Stimulated activated CD4-positive, alpha-beta T cell treated with anti-CD3 and anti-CD28 coated beads, Interleukin-2, amount 100 ng/mL, for 24 hours (primary cell): ENCODE results near the gene DOK3.
A peak's percentile ranks its signal among the peaks of the same experiment; 100 is the strongest.

Experiments used
- DNase-seq, 2 donors: peaks; one replicate each; pipeline ENCODE4 v3.0.0-alpha.2; 2020

DOK3 gene, protein sequence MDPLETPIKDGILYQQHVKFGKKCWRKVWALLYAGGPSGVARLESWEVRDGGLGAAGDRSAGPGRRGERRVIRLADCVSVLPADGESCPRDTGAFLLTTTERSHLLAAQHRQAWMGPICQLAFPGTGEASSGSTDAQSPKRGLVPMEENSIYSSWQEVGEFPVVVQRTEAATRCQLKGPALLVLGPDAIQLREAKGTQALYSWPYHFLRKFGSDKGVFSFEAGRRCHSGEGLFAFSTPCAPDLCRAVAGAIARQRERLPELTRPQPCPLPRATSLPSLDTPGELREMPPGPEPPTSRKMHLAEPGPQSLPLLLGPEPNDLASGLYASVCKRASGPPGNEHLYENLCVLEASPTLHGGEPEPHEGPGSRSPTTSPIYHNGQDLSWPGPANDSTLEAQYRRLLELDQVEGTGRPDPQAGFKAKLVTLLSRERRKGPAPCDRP

DNA sequence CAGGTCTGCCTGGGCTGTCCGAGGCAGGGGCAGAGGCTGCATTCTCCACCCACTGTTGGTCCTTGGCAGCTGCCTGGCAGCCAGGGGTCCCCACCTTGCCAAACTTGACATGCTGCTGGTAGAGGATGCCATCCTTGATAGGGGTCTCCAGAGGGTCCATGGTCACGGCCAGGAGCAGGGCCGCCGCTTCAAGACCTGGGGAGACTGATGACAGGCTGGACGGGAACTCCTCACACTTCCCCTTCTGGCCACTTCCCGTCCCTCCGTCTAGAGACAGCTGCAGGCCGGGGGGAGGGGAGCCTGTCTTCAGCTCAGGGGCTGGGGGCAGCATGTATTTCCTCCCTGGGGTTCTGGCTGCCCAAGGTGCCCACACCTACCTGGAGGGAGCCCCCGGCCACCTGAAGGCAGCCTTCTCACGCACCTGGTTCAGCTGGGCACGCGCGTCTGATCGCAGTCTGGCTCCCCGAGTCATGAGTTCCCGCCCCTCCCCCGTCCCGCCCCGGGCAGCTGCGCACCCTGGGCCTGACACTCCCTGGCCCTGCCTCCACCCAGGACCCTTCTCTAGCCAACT, at the start of gene DOK3:
TSS of gene DOK3 (minus strand) at position 446 of the 571 bp plus-strand sequence. CDS start at position 160, 286 bp downstream.
- DNase-seq: peak in 1 of 2 donors; percentile 27

DNA sequence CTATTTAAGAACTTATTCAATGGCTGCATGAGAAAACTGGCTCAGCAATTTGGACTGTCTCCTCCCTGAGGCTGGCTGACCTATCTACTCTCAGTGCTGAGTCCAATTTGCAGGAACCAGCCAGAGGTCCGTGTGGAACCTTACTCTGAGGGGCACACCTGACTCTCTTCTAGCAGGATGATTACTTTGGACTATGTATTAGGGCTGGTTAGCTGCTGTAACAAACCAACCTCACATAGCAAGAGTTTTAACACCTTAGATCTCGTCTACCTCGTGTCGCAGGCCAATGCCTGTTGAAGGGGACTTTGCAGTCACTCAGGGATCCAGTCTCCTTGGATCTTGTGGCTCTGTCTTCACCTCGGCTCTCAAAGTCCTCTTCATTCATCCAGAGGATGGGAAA, 48.2 kb upstream of the DOK3 start:
- DNase-seq: no peak

DNA sequence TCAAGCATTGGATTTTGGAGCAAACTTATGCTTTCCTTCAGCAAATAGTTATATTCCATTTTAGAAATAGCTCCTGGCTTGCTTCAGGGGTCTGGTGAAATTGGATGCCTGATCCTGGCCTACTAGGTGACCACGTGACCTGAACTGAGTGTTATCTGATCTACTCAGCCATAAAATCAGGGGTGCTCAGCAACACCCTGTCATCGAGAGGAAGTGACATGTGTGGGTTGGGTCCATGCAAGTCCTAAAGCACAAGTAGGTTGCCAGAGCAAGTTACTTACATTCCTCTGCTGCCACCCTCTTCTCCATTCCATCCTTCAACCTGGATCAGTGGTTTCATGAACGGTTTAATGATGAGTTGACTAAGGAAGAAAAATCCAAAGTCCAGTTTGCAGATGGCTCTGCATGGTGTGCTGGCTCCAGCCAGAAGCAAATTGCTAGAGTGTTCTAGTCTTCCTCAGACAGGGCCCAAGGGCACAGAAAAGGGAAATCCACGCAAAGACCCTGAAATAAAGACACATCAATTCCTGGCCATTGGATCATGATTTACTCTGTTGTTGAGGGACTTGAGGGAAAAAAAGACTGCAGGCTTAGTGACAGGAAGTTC, 47.5 kb upstream of the DOK3 start:
- no peak for DNase-seq

DNA sequence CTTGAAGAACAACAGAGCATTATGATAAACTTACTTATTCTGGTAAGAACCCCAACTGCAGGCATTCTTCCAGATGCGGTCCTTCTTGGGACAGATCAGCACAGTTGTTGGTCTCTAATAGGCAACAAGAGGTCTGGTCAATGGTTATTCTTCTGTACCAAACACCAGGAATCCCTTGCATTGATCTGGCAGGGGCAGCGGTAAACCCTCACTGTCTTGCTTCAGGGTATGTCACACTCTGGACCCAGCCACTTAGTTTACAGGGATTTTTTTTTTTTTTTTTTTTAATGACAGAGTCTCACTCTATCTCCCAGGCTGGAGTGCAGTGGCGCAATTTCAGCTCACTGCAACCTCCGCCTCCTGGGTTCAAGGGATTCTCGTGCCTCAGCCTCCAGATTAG, 46.0 kb upstream of the DOK3 start:
- DNase-seq: no peak

DNA sequence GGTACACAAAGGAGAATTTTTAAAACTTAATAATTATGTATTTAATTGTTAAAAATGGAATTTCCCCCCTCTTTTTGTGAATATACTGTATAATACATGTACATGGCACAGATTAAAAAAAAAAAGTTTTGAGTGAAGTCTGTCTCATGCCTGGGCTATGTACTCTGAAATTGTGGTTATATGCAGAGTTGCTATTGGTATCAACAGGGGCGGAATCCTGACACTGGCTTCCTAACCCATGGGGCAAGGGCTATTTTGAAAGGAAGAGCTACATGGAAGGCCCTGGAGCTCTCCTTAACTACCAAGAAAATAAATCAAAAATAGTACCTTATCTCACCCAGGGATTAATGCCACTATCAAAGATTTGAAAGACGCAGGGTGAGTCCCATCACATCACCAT, 45.6 kb upstream of the DOK3 start:
- no peak for DNase-seq

DNA sequence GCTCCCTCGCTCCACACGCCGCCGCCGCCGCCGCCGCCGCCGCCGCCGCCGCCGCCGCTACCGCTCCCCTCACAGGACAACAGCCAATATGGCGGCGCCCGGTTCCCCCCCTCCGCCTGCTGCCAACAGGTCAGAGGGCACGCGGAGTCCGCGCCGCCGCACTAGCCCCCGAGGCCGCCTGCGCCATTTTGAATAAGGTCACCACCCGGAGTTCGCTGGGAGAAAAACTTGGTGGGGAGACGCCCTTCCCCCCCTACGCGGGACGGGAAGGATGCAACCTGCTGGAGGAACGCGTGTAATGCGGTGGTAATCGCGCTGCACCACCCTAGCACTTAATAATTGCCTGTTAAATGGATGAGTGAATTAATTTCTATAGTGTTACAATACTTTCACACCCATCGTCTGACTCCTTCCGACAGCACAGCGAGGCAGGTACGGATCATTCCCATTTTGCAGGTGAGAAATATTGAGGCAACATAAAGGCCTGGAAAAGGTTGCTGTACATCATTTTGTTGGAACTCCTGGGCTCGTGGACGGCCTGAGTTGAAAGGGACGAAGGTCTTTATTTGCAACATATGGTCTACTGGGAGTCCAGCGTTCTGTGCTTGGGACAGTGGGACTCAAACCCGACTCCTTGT, 45.0 kb upstream of the DOK3 start, which contains the start of gene FAM193B:
TSS of gene FAM193B (minus strand) at position 90 of the 638 bp plus-strand sequence. CDS start 105 bp downstream, outside the sequence.
- peak; percentile 96 to 97 for DNase-seq

DNA sequence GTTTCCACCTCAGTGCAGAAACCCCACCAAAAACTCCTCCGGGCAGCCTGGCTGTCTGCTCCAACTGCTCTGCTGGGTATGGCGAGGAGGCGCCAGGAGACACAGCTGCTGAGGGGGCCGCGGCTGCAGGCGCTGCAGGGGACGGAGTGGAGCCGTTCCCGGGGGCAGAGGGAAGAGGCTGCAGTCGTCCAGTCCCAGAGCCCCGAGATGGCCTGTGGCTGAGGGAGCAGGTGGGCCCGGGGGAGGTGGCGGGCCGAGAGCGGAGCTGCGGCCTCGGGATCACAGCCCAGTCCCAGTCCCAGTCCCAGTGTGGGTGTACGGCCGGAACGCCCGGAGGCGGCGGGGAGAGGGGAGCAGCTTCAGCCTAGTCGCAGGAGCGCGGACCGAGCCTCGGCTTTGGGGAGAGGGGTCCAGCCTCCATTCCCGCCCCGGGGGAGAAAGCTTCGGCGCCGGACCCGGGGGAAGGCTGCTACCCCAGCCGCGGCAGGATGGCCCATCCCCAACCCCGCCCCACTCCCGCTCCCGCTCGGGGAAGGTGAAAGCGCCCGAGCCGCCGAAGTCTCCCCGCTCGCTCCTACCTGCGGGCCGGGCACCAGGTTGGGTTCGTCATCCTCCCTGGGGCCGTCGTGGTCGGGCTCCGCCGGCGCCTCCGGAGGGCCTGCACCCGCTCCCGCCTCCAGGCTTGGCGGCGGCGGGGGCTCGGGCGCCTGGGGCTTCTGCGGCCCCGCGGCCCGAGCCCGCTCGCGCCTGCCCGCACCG, 44.2 kb upstream of the DOK3 start:
- peak; percentile 55 to 61 for DNase-seq

DNA sequence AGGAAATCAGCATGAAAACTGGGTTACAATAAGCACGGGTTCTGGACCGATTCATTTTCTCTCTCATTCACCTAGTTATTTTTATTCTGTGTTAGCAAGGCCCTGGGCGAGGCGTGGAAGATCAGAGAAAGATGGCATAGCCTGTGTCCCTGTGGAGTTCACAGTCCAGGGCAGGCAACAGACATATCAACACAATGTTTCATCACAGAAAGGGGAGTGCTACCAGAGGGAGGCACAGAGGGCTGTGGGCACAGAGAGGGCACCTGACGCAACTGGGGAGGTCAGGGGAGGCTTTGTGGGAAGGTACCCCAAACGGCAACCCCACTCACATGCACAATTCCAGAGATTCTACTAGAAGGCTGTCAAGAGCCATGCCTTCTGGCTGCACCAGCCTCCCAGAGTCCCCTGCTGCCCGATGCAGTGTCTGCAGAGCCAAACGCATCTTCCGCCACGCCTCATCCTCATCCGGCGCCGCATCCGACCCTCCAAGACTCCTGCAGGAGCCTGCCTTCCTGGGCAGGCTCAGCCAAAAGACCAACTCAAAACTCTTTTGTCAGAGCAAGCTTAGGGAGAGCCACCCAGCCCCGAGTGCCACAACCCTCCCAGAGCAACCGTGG, 43.3 kb upstream of the DOK3 start:
- DNase-seq: no peak

DNA sequence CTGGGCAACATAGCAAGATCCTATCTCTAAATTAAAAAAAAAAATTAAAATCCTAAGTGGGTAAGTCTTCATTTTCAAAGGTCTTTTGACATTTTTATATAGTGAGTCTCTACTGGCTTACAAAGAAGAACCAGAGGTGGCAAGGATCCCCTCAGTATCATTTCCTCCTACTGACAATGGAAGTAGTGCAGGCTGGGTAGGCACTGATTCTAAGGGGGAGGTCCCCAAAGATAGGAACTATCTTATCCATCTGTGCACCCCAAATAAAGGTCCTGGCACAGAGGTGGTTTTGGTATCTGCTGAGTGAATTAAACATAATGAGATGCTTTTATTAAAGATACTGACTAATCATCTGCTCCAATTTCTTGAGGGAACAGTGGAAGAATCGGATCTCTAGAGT, 40.5 kb upstream of the DOK3 start:
- DNase-seq: no peak

DNA sequence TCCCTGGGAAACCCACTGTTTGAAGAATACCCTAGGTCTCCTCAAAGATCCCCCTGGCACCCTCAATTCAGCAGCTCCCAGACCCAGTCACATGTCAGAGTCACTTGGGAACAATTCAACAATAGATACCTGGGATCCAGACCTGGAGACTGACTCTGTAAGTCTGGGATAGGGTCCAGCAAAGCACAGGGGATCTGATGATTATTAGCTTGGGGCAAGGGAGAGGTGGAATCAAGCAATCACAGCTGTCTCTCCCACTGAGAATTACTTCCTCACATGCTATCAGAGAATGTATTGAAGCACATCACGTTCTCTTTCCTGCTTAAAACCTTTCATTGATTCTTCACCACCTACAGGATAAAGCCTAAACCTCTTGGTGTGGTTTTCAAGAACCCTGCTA, 38.9 kb upstream of the DOK3 start:
- DNase-seq: no peak

DNA sequence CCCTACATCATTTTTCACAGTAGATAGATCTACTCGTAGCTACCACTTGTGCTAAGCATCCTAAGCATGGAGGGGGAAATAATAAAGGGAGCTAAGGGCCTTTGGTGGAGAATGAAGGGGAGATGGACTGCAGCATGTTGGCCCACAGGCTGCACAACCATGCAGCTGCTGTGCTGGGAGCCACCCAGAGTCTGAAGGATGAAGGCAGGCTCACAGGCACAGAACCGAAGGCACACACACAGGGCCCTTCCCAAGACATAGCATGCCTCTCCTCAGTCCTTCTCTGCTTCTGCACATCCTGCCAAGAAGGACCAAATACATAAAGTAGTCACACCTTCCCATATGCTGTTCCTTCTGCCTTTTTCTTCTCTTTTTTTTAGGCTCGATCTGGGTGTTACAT, 38.1 kb upstream of the DOK3 start:
- no peak for DNase-seq

DNA sequence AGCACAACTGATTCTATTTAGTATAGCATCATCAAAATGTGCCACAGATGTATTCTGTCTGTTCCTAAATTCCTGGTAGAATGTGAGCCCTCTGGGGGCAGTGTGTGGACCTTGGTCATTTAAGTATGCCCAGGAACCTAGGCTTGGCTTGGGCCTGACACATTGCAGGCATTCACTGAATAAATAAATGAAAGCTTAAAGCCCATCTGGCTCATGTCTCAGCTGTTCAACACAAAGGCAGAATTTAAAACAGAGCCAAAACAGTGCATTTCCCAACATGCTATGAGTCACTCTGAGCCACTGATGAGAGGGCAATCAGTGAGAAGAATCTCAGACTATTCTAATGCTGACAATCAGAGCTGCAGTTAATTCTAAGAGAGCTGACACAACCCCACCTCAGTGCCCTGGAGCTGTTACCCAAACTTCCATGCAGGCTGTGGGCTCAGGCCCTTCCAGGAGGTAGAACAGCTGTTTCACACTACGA, 36.7 kb upstream of the DOK3 start:
- DNase-seq: no peak

DNA sequence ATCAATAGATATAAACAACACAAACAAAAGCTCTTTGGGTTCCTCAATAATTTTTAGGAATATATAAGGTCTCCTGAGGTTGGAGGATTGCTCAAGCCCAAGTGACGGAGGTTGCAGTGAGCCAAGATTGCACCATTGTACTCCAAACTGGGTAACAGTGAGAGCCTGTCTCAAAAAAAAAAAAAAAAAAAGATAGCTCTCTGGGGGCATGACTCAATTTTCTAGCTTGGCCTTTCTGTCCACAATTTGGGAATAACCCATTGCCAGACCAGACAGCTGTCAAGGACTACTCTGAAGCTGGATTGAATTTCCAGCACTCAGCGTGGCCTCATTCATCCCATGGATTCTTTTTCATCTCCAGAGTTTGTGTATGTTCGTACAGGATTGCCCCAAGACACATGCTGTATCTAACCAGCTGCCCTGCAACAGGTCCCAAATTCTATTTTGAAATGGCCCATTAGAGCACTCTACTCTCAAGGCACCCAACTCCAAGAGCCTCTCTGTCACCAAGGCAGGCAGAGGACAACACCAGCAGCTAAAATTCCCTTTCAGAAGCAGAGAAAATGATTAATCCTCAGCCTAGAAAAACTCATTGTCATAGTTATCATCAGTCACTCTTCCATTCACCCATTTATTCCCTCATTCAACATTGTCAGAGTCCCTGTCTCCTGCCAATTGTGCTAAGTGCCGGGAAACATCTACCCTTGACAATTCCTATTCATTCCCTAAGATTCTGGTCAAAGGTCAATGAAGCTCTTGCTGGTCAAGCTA, 36.0 kb upstream of the DOK3 start:
- DNase-seq: no peak

DNA sequence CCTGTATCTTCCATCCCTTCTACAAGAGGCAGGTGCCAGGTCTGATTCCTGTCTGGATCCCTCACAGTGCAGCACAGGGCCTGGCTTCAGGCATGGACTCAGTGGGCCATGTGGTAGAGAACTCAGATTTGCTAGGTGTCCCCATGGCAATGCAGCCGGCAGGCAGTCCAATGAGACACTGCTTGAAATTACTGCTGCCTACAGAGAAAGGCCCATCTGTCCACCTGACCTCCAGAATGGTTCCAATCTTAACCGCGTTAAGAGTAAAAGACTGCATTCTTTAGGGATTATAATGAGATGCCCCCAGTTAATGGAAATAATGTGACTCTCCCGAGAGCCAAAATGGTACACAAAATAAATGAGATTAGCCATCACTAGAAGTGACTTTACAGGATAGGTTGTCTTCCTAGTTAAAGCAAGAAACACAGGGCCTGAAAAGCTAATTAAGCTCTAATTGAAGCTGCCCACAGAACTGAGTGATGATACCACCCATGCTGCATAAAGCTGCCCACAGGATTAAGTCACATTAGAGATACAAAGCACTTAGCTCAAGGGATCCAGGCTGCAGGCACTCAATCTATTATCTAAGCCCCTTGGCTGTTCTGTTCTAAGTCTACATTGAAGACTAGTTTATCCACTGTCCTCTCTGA, 33.3 kb upstream of the DOK3 start:
- no peak for DNase-seq

DNA sequence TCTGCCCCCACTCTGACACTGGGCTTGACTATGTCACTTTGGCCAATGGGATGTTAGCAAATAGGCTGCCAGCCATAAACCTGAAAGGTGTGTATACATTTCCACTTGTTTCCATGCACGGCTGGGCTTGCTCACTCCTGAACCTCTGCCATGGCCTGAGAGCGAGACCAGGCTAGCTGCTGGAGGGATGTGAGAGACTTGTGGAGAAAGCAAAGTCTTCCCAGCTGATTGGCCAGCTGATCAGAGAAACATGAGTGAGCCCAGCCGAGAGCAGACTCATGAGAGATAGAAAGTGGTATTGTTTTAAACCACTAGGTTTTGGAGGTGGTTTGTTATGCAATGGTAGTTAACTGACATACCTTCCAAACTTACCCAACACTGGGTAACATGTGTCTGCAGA, 30.8 kb upstream of the DOK3 start:
- DNase-seq: no peak

DNA sequence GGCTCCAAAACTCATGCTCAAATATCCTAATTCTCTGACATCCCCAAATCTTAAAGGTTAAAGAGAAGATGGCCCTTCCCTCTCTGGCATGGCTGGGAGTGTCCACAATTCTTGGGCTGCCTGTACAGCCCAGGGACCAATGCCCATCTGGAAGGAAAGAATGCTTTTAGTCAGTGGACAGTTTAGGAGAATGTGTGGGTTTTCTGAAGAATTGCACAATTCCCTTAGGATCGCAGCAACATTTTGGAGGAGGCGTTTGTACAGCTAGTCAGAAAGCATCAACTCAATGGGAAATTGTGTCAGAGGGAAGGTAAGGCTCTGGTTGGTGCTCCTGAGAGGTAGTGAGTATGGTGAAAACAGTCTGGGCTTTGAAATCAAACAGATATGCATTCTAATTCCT, 29.8 kb upstream of the DOK3 start:
- no peak for DNase-seq

DNA sequence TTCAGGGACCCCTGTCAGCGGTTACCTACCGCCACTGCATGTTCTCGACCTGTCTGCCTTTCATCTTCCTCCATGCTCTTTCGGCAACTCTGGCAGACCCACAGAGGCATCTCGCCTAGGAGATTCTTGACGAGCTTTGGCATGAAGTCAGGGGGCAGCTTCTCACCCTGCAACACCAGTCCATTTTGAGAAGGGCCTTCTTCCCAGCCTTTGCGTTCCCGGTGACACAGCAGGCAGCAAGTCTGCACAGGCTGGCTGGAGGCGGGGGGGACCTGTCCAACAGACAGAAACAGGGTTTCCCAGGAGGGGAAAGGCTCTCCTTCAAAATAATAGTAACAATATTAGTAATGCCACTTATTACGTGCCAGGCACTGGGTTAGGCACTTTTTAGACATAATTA, 29.2 kb upstream of the DOK3 start:
- DNase-seq: no peak

DNA sequence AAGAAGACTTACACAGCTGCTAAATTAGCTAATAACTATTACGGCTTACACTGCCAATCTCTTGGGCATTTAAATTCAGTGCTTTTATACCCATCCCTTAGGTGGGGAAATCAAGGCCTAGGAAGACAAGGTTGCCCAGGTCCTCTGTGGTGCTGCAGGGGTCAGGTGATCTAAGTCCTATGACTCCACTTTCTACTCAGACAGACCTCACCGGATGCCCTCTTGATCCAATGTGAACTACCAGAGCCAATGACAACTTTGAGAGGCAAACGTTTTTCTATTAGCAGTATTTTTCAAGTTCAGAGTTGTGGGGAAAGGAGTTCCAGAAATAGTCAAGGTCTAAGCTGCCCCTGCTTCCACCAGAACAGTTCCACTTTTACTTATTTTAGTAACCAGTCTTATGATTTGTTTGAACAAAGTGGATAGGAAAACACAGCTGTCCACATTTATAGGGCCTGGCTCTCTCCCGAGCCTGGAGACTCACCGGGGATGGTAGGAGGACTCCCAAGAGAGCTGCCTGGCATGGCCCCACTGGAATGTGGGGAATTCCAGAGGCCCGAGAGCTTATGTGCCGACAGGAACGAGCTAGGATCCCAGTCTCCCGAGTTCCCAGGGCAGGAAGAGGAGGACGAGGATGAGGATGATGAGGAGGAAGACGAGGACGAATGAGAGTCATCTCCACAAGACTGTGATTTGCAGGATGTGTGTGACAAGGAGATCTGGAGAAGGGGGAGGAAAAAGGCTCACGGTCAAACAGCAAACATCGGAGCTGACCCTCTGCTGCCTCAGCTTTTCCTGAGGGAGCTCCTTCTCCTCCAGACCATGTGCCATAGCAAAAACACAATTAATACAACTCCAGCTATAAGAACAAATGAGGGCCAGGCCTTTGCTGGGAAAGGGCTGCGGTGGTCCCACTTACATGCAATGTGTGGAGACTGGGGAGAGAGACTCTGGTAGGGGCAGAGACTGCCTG, 28.0 kb upstream of the DOK3 start:
- no peak for DNase-seq

DNA sequence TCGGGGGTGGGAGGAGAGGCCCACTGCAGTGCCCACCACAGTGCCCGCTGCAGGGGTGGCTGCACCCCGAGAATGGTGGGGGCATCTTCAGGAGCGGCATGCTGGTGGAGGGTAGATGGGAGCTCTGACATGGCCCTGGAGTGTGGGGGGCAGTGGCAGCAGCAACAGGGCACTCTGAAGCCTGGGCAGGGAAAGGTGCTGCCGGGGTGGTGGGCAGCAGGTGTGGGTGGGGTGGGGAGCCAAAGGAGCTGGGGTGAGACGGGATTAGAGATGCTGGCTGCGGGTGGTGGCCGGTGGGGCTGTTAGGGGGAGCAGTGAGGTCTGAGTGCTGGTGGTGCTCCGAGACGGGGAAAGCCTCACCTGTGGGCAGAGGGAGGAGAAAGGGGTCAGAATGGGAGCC, 26.8 kb upstream of the DOK3 start:
- no peak for DNase-seq

DNA sequence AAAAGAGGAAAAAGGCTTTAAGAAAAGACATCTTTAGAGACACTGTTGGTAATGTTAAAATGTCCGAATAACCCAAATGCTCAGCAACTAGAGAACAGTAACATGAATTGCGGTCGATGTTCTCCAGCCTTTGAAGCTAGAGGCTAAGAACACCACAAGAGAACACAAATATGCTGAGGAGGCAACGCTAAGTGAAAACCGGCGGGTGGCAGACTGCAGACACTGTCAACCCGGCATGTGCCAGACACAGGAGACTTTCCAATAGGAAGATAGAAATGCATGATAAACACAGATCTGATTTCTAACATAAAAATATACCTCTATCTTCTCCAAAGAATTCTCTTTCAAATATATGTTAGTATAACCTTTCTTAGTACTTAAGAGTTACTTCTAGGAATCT, 25.5 kb upstream of the DOK3 start:
- no peak for DNase-seq
